GM23248 (cell line): Measurements from ENCODE around the gene SRGAP2B. TPM values are rescaled to one million over a fixed set of nuclear protein-coding genes. Genes with fewer than 3 reads are reported as not detected.
"Not testable (repeated sequence)": the region's sequence is repeated elsewhere in the genome, so short reads cannot be mapped to it uniquely, and the experiment has no call there.

Source experiments
- DNase-seq: peaks from one replicate; pipeline ENCODE4 v3.0.0-alpha.2; 2015
- H2AFZ ChIP-seq: fragments of 200-600 bp; sonication (generic); 2 replicates; pipeline ENCODE4 v1.6.1; 2016; ENCODE audit warnings: antibody characterized with exemption
- H3F3A ChIP-seq: fragments of 200-600 bp; sonication (generic); 2 replicates; pipeline ENCODE4 v1.6.1; 2016; ENCODE audit warnings: mild to moderate bottlenecking, antibody characterized with exemption, mixed run types; ENCODE audit not compliant: insufficient read depth
- H3K27ac ChIP-seq: fragments of 200-600 bp; sonication (generic); 2 replicates; pipeline ENCODE4 v1.5.1; 2016; ENCODE audit warnings: mild to moderate bottlenecking
- H3K27me3 ChIP-seq: fragments of 200-600 bp; sonication (generic); replicated peaks from 2 replicates; pipeline ENCODE4 v1.6.1; 2016; ENCODE audit warnings: mild to moderate bottlenecking; ENCODE audit not compliant: insufficient read depth
- H3K36me3 ChIP-seq: fragments of 200-600 bp; sonication (generic); 2 replicates; pipeline ENCODE4 v1.6.1; 2016; ENCODE audit warnings: low read depth, mild to moderate bottlenecking
- H3K4me1 ChIP-seq: fragments of 200-600 bp; sonication (generic); 2 replicates; pipeline ENCODE4 v1.6.1; 2016; ENCODE audit warnings: mild to moderate bottlenecking; ENCODE audit not compliant: insufficient read depth
- H3K4me2 ChIP-seq: fragments of 200-600 bp; sonication (generic); one replicate; pipeline ENCODE4 v1.6.1; 2016; ENCODE audit warnings: mild to moderate bottlenecking; ENCODE audit not compliant: unreplicated experiment
- H3K4me3 ChIP-seq: fragments of 200-600 bp; sonication (generic); 2 replicates; pipeline ENCODE4 v1.5.1; 2016; ENCODE audit warnings: mild to moderate bottlenecking
- H3K79me2 ChIP-seq: fragments of 200-600 bp; sonication (generic); 2 replicates; pipeline ENCODE4 v1.6.1; 2016; ENCODE audit warnings: mild to moderate bottlenecking; ENCODE audit not compliant: insufficient read depth
- H3K9ac ChIP-seq: fragments of 200-600 bp; sonication (generic); 2 replicates; pipeline ENCODE4 v1.6.1; 2016; ENCODE audit warnings: mild to moderate bottlenecking
- H3K9me2 ChIP-seq: fragments of 200-600 bp; sonication (generic); 2 replicates; pipeline ENCODE4 v1.6.1; 2016; ENCODE audit warnings: mixed run types, mild to moderate bottlenecking, moderate library complexity; ENCODE audit not compliant: insufficient read depth
- H3K9me3 ChIP-seq: fragments of 200-600 bp; sonication (generic); one replicate; pipeline ENCODE4 v1.6.1; 2017; ENCODE audit warnings: low read depth
- H4K20me1 ChIP-seq: fragments of 200-600 bp; sonication (generic); 2 replicates; pipeline ENCODE4 v1.6.0; 2016; ENCODE audit not compliant: insufficient read depth
- whole genome bisulfite sequencing, 2 experiments: methylation state at CpG; one replicate each; pipeline ENCODE4 v1.1.6; 2015 to 2017; ENCODE audit warnings: low lambda C conversion rate in 2 of 2, low coverage in 1 of 2; ENCODE audit errors: missing lambda C conversion rate in 2 of 2; 5-methylcytosine and 5-hydroxymethylcytosine counted together
- in situ Hi-C: fragments of 300-500 bp; cut with MboI; formaldehyde crosslinking; loops from 2 replicates; pipeline ENCODE4 v1.15.0; 2020
- polyA plus RNA-seq: library from polyadenylated mRNA; unstranded; fragments of >200 nt; fragmentation: Nextera tagmentation; extraction: Ambion mirVana; gene quantifications from 2 replicates; pipeline ENCODE4 v1.2.1, GENCODE V29; 2016
- total RNA-seq: library from RNA; depleted of rRNA; stranded (reverse); fragments of >200 nt; shearing (Covaris generic); gene quantifications from 2 replicates; pipeline ENCODE4 v1.2.3, GENCODE V29; 2014; rRNA removed

The SRGAP2B gene
- total RNA-seq (12.6 and 16.1 TPM in 2 replicates), polyA plus RNA-seq (12.6 and 12.8 TPM in 2 replicates)

DNA sequence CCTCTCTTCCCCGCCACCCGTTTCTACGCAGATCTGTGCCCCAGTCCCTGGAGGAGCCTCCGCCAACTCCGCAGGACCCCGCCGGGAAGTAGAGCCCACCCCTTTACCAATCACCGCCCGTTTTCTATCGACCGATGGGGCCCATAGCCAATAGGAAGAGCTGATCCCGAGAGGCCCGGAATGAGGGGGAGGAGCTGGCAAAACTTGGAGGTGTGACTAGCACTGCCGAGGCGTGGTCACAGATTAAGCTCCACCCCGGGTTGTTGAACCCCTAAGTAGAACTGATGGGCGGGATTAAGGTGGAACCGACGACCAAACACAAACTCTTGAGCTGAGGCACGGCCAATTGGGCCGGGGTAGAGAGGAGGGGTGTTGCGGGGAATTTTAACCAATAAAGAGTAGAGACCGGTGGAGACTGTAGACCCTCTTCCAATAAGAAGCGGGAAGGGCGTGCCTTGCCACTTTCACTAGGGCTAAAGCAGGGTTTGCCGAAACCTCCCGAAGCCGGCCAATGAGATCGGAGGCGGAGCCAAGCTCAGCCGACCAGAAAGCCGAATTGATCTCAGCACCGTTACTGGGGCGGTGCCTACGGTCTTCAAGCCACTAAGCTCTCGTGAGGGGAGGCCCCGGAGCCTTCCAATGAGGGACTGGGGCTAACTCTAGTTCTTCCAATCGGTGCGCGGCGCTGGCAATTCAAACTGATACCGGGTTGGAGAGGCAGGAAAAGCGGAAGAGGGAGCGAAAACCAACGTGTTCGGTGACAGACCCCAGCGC is at the start of gene SRGAP2B, which contains the start of gene FAM72D:
Gene SRGAP2B, minus strand, starts transcription at position 45 of the 774 bp plus-strand sequence. CDS start 2,427 bp downstream, outside the sequence.
Gene FAM72D, plus strand, starts transcription at position 691 of the 774 bp plus-strand sequence. CDS start 874 bp downstream, outside the sequence.
- H3K9me2 ChIP-seq, H3K4me2 ChIP-seq, H2AFZ ChIP-seq, H3K27me3 ChIP-seq, in situ Hi-C loops, H3K9me3 ChIP-seq, H3K4me1 ChIP-seq, H3F3A ChIP-seq, H3K79me2 ChIP-seq, DNase-seq, H3K36me3 ChIP-seq, H4K20me1 ChIP-seq: not testable (repeated sequence)
- Histone ChIP-seq H3K4me3 (peak within 1 kb of the TSS; percentile 61), H3K27ac (peak within 1 kb of the TSS; percentile 39; the same call in 1 of the 2 replicates), H3K9ac (peak within 1 kb of the TSS; percentile 72)
- no CpG with 5 or more reads among the region's 47 CpGs for WGBS, 2 experiments

- H3K79me2 ChIP-seq, in situ Hi-C loops, H3K27ac ChIP-seq, H2AFZ ChIP-seq, H3K4me2 ChIP-seq, H3K4me1 ChIP-seq, DNase-seq, H3K36me3 ChIP-seq, H4K20me1 ChIP-seq, H3K9me3 ChIP-seq, H3F3A ChIP-seq, H3K9me2 ChIP-seq, H3K27me3 ChIP-seq, H3K4me3 ChIP-seq, H3K9ac ChIP-seq: not testable (repeated sequence)
- WGBS, 2 experiments: 25 to 39% methylated on average over 2 of the region's 3 CpGs
These were observed 49.3 kb upstream of the SRGAP2B start for GRCh38 chr1:145144264-145144913.

- in situ Hi-C loops, H3K4me3 ChIP-seq, H3K4me1 ChIP-seq, H3K27ac ChIP-seq, DNase-seq, H3K4me2 ChIP-seq, H2AFZ ChIP-seq, H3K9me2 ChIP-seq, H3K9ac ChIP-seq, H3K36me3 ChIP-seq, H3F3A ChIP-seq, H4K20me1 ChIP-seq, H3K27me3 ChIP-seq, H3K79me2 ChIP-seq, H3K9me3 ChIP-seq: not testable (repeated sequence)
- 14 to 30% methylated on average over 1 of the region's 2 CpGs for WGBS, 2 experiments
These were observed 45.4 kb upstream of the SRGAP2B start for GRCh38 chr1:145140549-145140948.

GRCh38 chr1:145134476-145134875 is 39.3 kb upstream of the SRGAP2B start:
- H3K4me1 ChIP-seq, H3K4me3 ChIP-seq, H3K9me2 ChIP-seq, in situ Hi-C loops, H3K4me2 ChIP-seq, H3K79me2 ChIP-seq, H4K20me1 ChIP-seq, H3K9me3 ChIP-seq, H3F3A ChIP-seq, H3K27me3 ChIP-seq, H3K36me3 ChIP-seq, DNase-seq, H3K9ac ChIP-seq, H3K27ac ChIP-seq, H2AFZ ChIP-seq: not testable (repeated sequence)
- WGBS, 2 experiments: no CpG with 5 or more reads among the region's 1 CpG

DNA sequence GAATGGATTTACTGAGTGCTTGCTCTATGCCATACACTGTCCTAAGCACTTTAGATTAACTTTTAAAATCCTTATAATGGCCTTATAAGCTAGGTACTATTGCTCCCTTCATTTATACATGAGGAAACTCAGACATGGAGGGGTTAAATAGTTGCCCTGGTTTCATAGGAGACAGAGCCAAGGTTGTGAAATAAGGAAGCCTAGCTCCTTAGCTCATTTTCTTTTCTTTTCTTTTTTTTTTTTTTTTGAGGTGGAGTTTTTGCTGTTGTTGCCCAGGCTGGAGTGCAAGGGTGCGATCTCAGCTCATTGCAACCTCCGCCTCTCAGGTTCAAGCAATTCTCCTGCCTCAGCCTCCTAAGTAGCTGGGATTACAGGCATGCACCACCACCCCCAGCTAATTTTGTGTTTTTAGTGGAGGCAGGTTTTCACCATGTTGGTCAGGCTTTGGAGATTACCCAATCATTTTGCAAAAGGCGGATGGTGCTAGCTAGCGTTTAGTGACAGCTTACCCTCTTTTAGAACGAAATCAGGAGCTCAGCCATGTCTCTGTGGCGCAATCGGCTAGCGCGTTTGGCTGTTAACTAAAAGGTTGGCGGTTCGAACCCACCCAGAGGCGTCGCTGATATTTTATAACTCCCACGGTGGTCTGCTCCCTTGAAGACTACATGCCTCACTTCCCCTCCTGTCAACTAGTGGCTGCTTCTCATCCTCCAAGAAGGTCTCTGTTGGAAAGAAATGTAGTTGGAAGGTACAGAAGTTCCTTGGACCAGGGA is 33.8 kb upstream of the SRGAP2B start:
- Histone ChIP-seq H3K27ac (peak overlapping the region; percentile 53; the same call in 1 of the 2 replicates), H3K4me2 (peak overlapping the region; percentile 28), H3K4me3 (peak overlapping the region; percentile 56)
- H3K4me1 ChIP-seq, H2AFZ ChIP-seq, H3K9me2 ChIP-seq, H3K9ac ChIP-seq, H4K20me1 ChIP-seq, H3K36me3 ChIP-seq, H3K27me3 ChIP-seq, H3F3A ChIP-seq, in situ Hi-C loops, H3K9me3 ChIP-seq, H3K79me2 ChIP-seq: not testable (repeated sequence)
- peak; percentile 66 for DNase-seq
- WGBS, 2 experiments: 2 to 5% methylated on average over 12 to 14 of the region's 14 CpGs

DNA sequence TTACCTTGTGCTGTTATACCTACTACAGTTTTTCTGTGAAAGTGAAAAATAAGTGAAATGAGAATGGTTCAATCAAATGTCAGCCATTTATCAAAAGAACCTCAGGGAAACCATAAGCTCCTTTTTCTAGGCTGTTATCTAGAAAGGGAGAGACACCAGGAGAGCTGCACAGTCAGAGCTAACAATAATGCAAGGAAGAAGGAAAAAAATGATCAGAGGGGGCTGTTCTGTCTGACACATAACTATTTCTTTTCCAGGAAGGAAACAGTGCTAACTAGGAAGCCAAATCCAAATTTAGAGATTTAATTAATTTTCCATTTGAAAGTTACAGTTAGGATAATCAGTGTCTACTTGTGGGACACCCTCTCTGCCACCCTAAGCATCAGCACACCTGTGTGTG is 32.0 kb upstream of the SRGAP2B start:
- H3K9me3 ChIP-seq, DNase-seq, H3K4me1 ChIP-seq, in situ Hi-C loops, H3K4me3 ChIP-seq, H3F3A ChIP-seq, H3K27me3 ChIP-seq, H3K4me2 ChIP-seq, H4K20me1 ChIP-seq, H3K36me3 ChIP-seq, H3K9ac ChIP-seq, H3K27ac ChIP-seq, H3K79me2 ChIP-seq, H3K9me2 ChIP-seq, H2AFZ ChIP-seq: not testable (repeated sequence)

GRCh38 chr1:145125112-145125511 is 30.0 kb upstream of the SRGAP2B start:
- H3K4me2 ChIP-seq, H3K27me3 ChIP-seq, H3F3A ChIP-seq, H2AFZ ChIP-seq, H3K36me3 ChIP-seq, in situ Hi-C loops, H3K79me2 ChIP-seq, DNase-seq, H3K9ac ChIP-seq, H3K4me3 ChIP-seq, H3K9me3 ChIP-seq, H3K4me1 ChIP-seq, H3K9me2 ChIP-seq, H4K20me1 ChIP-seq, H3K27ac ChIP-seq: not testable (repeated sequence)
- WGBS, 2 experiments: no CpG with 5 or more reads among the region's 1 CpG
